ENCODE results near the gene AQP12A.

Gene AQP12A

GRCh38 chr2:240713071-240713927, 21.6 kb downstream of the AQP12A start:
- no peak for TF ChIP-seq CTCF (IDR thresholded peaks at IDR 0.05; ENCODE audit: low read depth, low read length)
- no peak for DNase-seq (ENCODE audit: low read depth in 2 of 2)
- no peak overlapping the region for H3K4me3 ChIP-seq (replicated peaks in 1 of 2; ENCODE audit: low read depth in 2 of 2, low read length in 2 of 2)

GRCh38 chr2:240713928-240714746, 22.5 kb downstream of the AQP12A start:
- H3K4me3 ChIP-seq (replicated peaks in 1 of 2; ENCODE audit: low read depth in 2 of 2, low read length in 2 of 2) = no peak overlapping the region
- DNase-seq (ENCODE audit: low read depth in 2 of 2) = no peak
- TF ChIP-seq CTCF (IDR thresholded peaks at IDR 0.05; ENCODE audit: low read depth, low read length) = no peak

- DNase-seq (ENCODE audit: low read depth in 2 of 2) = no peak
- H3K4me3 ChIP-seq (replicated peaks in 1 of 2; ENCODE audit: low read depth in 2 of 2, low read length in 2 of 2) = no peak overlapping the region
- no peak for TF ChIP-seq CTCF (IDR thresholded peaks at IDR 0.05; ENCODE audit: low read depth, low read length)
These were observed 23.4 kb downstream of the AQP12A start for GRCh38 chr2:240714747-240715725.

GRCh38 chr2:240716130-240716798, 24.6 kb downstream of the AQP12A start:
- no peak for DNase-seq (ENCODE audit: low read depth in 2 of 2)
- TF ChIP-seq CTCF (IDR thresholded peaks at IDR 0.05; ENCODE audit: low read depth, low read length) = no peak
- H3K4me3 ChIP-seq (replicated peaks in 1 of 2; ENCODE audit: low read depth in 2 of 2, low read length in 2 of 2) = no peak overlapping the region

GRCh38 chr2:240717181-240717641, 25.5 kb downstream of the AQP12A start:
- no peak overlapping the region for H3K4me3 ChIP-seq (replicated peaks in 1 of 2; ENCODE audit: low read depth in 2 of 2, low read length in 2 of 2)
- no peak for DNase-seq (ENCODE audit: low read depth in 2 of 2)
- TF ChIP-seq CTCF (IDR thresholded peaks at IDR 0.05; ENCODE audit: low read depth, low read length) = no peak

Measured in cardiac fibroblast (primary cell).